Ovary (tissue), 3 donors: ENCODE measurements around the gene SAE1.

Experiments used
- CTCF ChIP-seq, 3 donors: fragments of 450-650 bp in 2 of 3; fragments of 200-600 bp in 1 of 3; IDR thresholded peaks; one replicate each; pipeline versions ENCODE4 v1.5.1 to v1.8.0; 2016 to 2022; ENCODE audit warnings: antibody characterized with exemption in 3 of 3, mild to moderate bottlenecking in 1 of 3
- EP300 ChIP-seq: sonication (generic); formaldehyde crosslinking; IDR thresholded peaks from one replicate; pipeline ENCODE4 v1.6.1; 2017; ENCODE audit warnings: antibody characterized with exemption
- POLR2A ChIP-seq: fragments of 450-650 bp; IDR thresholded peaks from one replicate; pipeline ENCODE4 v1.6.1; 2017; ENCODE audit warnings: antibody characterized with exemption, mild to moderate bottlenecking, moderate library complexity
- donor health status: DM: no; HTN: no; CAD: no.

- TF ChIP-seq CTCF (IDR thresholded peaks at IDR 0.05) (no peak), EP300 (no peak), POLR2A (no peak)
Observed at GRCh38 chr19:47109541-47110375, 20.9 kb upstream of the SAE1 start.
